GM18505 (cell line): ENCODE measurements around the gene DRC7.
"Not testable (repeated sequence)": the region's sequence is repeated elsewhere in the genome, so short reads cannot be mapped to it uniquely, and the experiment has no call there.

Source experiments
- ATAC-seq: cut with Tn5 transposase; IDR thresholded peaks from one replicate; pipeline ENCODE4 v1.9.1; 2021; ENCODE audit not compliant: unreplicated experiment
- POLR2A ChIP-seq: IDR thresholded peaks from 4 replicates; pipeline ENCODE4 v1.6.1; 2011; ENCODE audit warnings: borderline replicate concordance; ENCODE audit not compliant: insufficient read depth, insufficient read length; ENCODE audit errors: extremely low read depth

DRC7 gene

GRCh38 chr16:57711346-57711745, 16.7 kb downstream of the DRC7 start:
- no peak for TF ChIP-seq POLR2A
- no peak for ATAC-seq

- no peak for ATAC-seq
- no peak for TF ChIP-seq POLR2A
Observed at GRCh38 chr16:57711993-57712392, 17.4 kb downstream of the DRC7 start.

DNA sequence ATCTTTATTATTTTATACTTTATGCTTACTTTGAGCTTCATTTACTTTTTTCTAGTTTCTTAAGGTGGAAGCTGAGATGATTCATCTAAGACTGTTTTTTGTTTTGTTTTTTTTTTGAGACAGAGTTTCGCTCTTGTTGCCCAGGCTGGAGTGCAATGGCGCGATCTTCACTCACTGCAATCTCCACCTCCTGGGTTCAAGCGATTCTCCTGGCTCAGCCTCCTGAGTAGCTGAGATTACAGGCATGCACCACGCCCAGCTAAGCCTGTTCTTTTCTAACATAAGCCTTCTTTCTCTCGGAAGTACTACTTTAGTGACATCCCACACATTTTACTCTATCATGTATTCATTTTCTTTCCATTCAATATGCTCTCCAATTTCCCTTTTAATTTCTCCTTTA, 18.0 kb downstream of the DRC7 start:
- not testable (repeated sequence) for ATAC-seq

DNA sequence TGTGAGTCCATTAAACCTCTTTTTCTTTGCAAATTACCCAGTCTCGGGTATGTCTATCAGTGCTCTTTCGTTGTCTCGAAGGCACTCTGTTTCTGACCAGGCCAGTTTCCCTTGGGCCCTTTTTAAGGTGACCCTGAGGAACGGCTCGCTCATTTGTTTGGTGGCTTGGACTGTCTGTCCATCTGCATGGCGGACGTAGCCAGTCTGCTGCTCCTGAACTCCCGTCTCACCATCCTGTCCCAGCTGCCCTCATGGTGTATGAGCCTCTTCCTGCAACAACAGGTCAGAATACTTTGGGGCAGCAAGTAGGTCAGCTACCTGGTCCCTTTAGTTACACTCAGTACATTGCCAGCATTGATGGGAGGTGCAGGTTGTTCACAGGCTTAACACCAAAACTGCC, 19.0 kb downstream of the DRC7 start:
- no peak for ATAC-seq
- no peak for TF ChIP-seq POLR2A

DNA sequence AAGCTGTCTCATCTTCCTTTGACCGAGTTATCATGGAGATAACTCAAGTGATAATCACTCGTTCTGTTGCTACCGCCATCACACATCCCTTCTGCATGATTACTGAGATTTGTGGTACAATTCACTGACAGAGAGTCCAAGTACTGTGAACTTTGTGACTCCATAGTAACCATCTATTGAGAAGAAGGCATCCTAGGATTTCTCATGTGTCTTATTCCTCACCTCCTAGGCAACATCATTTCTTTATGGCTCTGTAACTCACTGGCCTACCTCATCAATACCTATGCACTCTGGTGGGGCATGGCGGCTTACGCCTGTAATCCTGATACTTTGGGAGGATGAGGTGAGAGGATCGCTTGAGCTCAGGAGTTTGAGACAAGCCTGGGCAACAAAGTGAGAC, 19.4 kb downstream of the DRC7 start:
- no peak for ATAC-seq
- TF ChIP-seq POLR2A = no peak

- TF ChIP-seq POLR2A = no peak
- no peak for ATAC-seq
Observed at GRCh38 chr16:57720142-57720575, 25.6 kb downstream of the DRC7 start.

DNA sequence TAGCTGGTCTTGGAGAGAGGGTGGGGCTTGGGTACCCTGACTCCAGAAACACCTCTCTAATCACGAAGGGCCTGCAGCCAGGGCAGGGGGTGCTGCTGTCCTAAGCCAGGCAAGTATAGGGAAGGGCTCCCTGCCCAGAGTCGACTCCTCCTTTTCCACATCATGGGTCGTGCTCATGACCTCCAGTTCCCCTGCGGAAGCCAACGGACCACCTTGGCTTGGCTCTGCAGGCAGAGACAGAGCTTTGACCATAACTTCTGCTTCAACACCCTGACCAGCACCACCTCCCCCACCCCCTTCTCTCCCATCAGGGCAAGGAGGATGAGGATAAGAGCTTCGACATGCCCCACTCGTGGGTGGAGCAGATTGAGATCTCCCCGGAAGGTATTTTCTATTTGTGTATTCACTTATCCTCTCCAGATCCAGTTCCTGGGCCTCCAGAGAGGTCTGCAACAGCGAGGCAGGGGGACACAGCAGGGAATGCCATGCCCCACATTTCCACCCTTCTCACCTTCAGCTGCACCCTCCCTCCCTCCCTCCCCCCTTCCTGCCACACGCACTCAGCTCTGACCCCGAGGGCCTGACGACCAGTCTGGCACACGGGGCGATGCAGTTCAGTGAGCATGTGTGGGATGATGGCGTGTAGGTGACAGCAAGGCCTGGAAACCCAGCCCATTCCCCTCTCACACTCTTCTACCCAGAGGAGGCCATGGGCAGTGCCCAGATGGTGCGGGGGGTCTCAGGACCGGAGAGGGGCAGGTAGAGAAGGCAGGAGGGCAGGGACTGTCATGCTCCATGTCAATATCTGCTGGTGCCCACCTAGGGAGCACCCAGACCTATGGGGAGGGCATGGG, 27.0 kb downstream of the DRC7 start:
- no peak for TF ChIP-seq POLR2A
- ATAC-seq = no peak

DNA sequence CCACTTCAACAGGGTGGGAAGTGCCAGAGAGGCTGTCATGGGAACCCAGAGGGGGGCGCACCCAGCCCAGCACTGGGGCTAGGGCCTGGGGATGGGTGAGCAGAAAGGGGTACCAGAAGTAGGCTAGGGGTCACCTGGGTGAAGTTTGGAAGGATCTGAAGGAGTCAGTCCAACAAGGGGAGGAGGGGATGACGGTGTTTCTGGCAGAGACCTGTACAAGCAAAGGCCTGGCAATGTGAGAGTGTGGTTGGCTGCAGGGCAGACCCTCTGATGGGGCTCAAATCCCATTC, 27.5 kb downstream of the DRC7 start:
- TF ChIP-seq POLR2A = no peak
- no peak for ATAC-seq

- no peak for TF ChIP-seq POLR2A
- no peak for ATAC-seq
Observed at GRCh38 chr16:57722651-57723050, 28.0 kb downstream of the DRC7 start.

- no peak for ATAC-seq
- TF ChIP-seq POLR2A = no peak
Observed at GRCh38 chr16:57723170-57723569, 28.6 kb downstream of the DRC7 start.

- TF ChIP-seq POLR2A = no peak
- no peak for ATAC-seq
Observed at GRCh38 chr16:57724531-57724930, 29.9 kb downstream of the DRC7 start.

DNA sequence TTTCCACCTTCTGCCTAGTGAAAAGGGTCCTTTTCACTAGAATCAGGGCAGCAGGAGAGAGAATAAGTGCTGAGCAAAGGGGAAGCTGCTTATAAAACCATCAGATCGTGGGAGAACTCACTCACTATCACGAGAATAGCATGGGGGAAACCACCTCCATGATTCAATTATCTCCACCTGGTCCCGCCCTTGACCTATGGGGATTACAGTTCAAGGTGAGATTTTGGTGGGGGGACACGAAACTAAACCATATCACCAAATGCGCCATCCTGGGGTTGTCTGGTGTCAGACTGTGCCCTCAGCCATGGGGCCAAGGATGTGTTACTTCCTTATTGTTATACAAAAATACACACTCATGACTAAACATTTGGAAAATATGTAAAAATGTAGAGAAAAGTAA, 30.5 kb downstream of the DRC7 start:
- no peak for TF ChIP-seq POLR2A
- no peak for ATAC-seq

GRCh38 chr16:57725554-57725953, 30.9 kb downstream of the DRC7 start:
- TF ChIP-seq POLR2A = no peak
- ATAC-seq = no peak

- no peak for ATAC-seq
- TF ChIP-seq POLR2A = no peak
Observed at GRCh38 chr16:57725976-57726375, 31.4 kb downstream of the DRC7 start.

- TF ChIP-seq POLR2A = no peak
- ATAC-seq = no peak
Observed at GRCh38 chr16:57726433-57726947, 31.9 kb downstream of the DRC7 start.
